HG03159 (cell line): ENCODE results near the gene WWOX.

Experiments
- ATAC-seq: cut with Tn5 transposase; IDR thresholded peaks from one replicate; pipeline ENCODE4 v1.9.1; 2021; ENCODE audit warnings: mild to moderate bottlenecking, moderate library complexity; ENCODE audit not compliant: unreplicated experiment

The WWOX gene

GRCh38 chr16:78630102-78630501 lies 530.6 kb downstream of the WWOX start:
- no peak for ATAC-seq

- ATAC-seq = no peak
Observed at GRCh38 chr16:78633551-78633950, 534.1 kb downstream of the WWOX start.

GRCh38 chr16:78635807-78636206 lies 536.4 kb downstream of the WWOX start:
- ATAC-seq = no peak

GRCh38 chr16:78638371-78638770 lies 538.9 kb downstream of the WWOX start:
- ATAC-seq = no peak

GRCh38 chr16:78639775-78640174 lies 540.3 kb downstream of the WWOX start:
- no peak for ATAC-seq

- ATAC-seq = no peak
Observed at GRCh38 chr16:78640886-78641285, 541.4 kb downstream of the WWOX start.

GRCh38 chr16:78641433-78641832 lies 542.0 kb downstream of the WWOX start:
- ATAC-seq = no peak

- no peak for ATAC-seq
Observed at GRCh38 chr16:78642621-78643285, 543.3 kb downstream of the WWOX start.

- no peak for ATAC-seq
Observed at GRCh38 chr16:78645657-78646056, 546.2 kb downstream of the WWOX start.

- ATAC-seq = no peak
Observed at GRCh38 chr16:78647019-78647418, 547.6 kb downstream of the WWOX start.

GRCh38 chr16:78647491-78647890 lies 548.0 kb downstream of the WWOX start:
- ATAC-seq = no peak

- ATAC-seq = no peak
Observed at GRCh38 chr16:78648517-78648916, 549.1 kb downstream of the WWOX start.

- ATAC-seq = no peak
Observed at GRCh38 chr16:78650339-78651074, 551.1 kb downstream of the WWOX start.

- ATAC-seq = no peak
Observed at GRCh38 chr16:78654929-78655328, 555.5 kb downstream of the WWOX start.

- ATAC-seq = no peak
Observed at GRCh38 chr16:78655331-78656113, 556.1 kb downstream of the WWOX start.

GRCh38 chr16:78656887-78657286 lies 557.4 kb downstream of the WWOX start:
- ATAC-seq = no peak

GRCh38 chr16:78659216-78659615 lies 559.8 kb downstream of the WWOX start:
- no peak for ATAC-seq

- no peak for ATAC-seq
Observed at GRCh38 chr16:78659668-78660217, 560.3 kb downstream of the WWOX start.

GRCh38 chr16:78660795-78661194 lies 561.3 kb downstream of the WWOX start:
- no peak for ATAC-seq

GRCh38 chr16:78663690-78664089 lies 564.2 kb downstream of the WWOX start:
- no peak for ATAC-seq
